Sigmoid colon (tissue), 7 donors: Measurements from ENCODE around the gene PLK3. TPM values are rescaled to one million over a fixed set of nuclear protein-coding genes. Genes with fewer than 3 reads are reported as not detected.
"Not testable (repeated sequence)": the region's sequence is repeated elsewhere in the genome, so short reads cannot be mapped to it uniquely, and the experiment has no call there.

Experiments
- DNase-seq: peaks from one replicate; pipeline ENCODE4 v3.0.0-alpha.2; 2019
- H3K27ac ChIP-seq, 4 donors: fragments of 200-600 bp; sonication (generic); one replicate each; pipeline ENCODE4 v1.5.1; 2016 to 2019; ENCODE audit warnings: mild to moderate bottlenecking in 1 of 4
- H3K27me3 ChIP-seq, 3 donors: fragments of 200-600 bp; sonication (generic); one replicate each; pipeline ENCODE4 v1.5.1; 2019; ENCODE audit warnings: mild to moderate bottlenecking in 1 of 3
- H3K36me3 ChIP-seq, 4 donors: fragments of 200-600 bp; sonication (generic); one replicate each; pipeline ENCODE4 v1.5.1; 2016 to 2019
- H3K4me1 ChIP-seq, 4 donors: fragments of 200-600 bp; sonication (generic); one replicate each; pipeline ENCODE4 v1.5.1; 2017 to 2019
- H3K4me3 ChIP-seq, 4 donors: fragments of 200-600 bp; sonication (generic); one replicate each; pipeline ENCODE4 v1.5.1; 2017 to 2019; ENCODE audit warnings: mild to moderate bottlenecking in 2 of 4, moderate library complexity in 1 of 4
- H3K9me3 ChIP-seq, 4 donors: fragments of 200-600 bp in 3 of 4; sonication (generic) in 3 of 4; one replicate each; pipeline versions ENCODE4 v1.5.1 to v1.6.1; 2013 to 2019
- EP300 ChIP-seq, 4 donors: sonication (generic); formaldehyde crosslinking; IDR thresholded peaks; one replicate each; pipeline ENCODE4 v1.6.1; 2017; ENCODE audit warnings: antibody characterized with exemption in 4 of 4
- POLR2A ChIP-seq, 2 donors: fragments of 450-650 bp; IDR thresholded peaks; one replicate each; pipeline ENCODE4 v1.6.1; 2016; ENCODE audit warnings: antibody characterized with exemption in 2 of 2, mild to moderate bottlenecking in 2 of 2, moderate library complexity in 2 of 2
- POLR2AphosphoS5 ChIP-seq, 4 donors: sonication (generic); formaldehyde crosslinking; IDR thresholded peaks; one replicate each; pipeline ENCODE4 v1.6.1; 2017; ENCODE audit warnings: antibody characterized with exemption in 4 of 4
- WGBS, 2 donors: extraction: QIAGEN DNeasy Blood & Tissue Kit; methylation state at CpG; one replicate each; pipeline ENCODE4 v1.1.7; 2013; 5-methylcytosine and 5-hydroxymethylcytosine counted together
- intact Hi-C: fragments of 100-400 bp; cut with DNase I; formaldehyde crosslinking; loops from one replicate; pipeline ENCODE4 v1.15.1; 2023
- polyA plus RNA-seq, 3 donors: library from polyadenylated mRNA; stranded (reverse); fragments of 200-250 nt; gene quantifications; one replicate each; pipeline ENCODE4 v1.2.3, GENCODE V29; 2013
- total RNA-seq, 4 donors: library from RNA; depleted of rRNA; stranded (reverse); fragments of >200 nt; gene quantifications; one replicate each; pipeline ENCODE4 v1.1.0, GENCODE V29; 2016
- TF ChIP-seq, protein P1 (sequence below), 4 experiments: fragments of 450-650 bp in 3 of 4; fragments of 200-600 bp in 1 of 4; IDR thresholded peaks; one replicate each; pipeline ENCODE4 v1.5.1; 2016 to 2019; ENCODE audit warnings: antibody characterized with exemption in 4 of 4, mild to moderate bottlenecking in 3 of 4, moderate library complexity in 2 of 4
- donor health status: healthy with polysubstance abuse.
- donor health status: Bipolar disorder and iron deficiency.
- donor health status: healthy.

PLK3 gene
- total and polyA plus RNA-seq, 7 donors, result 7.2 to 28.1 (median 10.2) TPM

DNA sequence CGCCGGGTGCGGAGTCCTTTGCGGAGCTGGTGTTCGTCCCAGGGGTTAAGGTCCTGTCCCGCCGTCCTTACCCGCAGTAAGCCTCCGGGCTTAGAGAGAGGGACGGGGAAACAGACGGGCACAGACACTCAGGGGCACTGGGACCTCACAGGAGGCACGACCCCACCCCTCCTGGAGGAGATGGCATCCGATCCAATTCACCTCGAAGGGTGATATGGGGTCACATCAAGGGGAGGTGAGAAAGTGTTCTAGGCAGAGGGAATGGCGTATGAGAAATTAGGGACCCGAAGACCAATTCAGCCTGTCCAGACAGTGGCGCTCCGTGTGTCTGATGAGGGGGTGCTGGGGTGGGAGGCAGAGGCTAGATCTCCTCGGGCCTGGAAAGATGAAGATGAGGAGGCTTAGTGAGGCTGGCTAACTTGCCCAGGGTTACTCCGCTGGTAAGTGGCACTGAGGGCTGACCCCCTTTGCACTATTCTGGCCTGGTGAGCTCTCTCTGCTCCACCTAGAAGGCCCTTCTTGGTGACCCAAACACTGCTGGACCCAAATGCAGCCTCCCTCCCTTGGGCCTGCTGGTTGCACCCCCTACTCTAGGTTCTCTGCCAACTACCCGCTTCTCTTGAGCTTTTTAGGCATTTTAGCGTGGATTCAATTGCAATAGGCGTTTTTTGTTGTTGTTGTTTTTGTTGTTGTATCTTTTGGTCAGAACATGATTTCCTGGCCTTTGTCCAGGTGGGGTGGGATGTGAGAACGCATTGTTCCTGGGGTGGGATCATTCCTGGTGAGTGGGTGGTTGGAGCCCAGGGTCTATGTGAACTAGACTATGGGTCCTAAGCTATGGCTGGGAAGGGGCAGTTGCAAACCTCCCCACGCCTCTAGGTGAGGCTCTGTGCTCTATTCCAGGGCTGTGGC is 20.4 kb downstream of the PLK3 start:
- Histone ChIP-seq H3K36me3 (no peaks in the 10 kb centered on the region), H3K4me1 (peaks cover 0 to 25% (median 19%) of the 10 kb centered on the region in 4 donors), H3K27me3 (no peaks in the 10 kb centered on the region), H3K9me3 (no peaks in the 10 kb centered on the region), H3K27ac (peak overlapping the region; percentile 87 to 91 (median 90)), H3K4me3 (peak overlapping the region; percentile 51 to 65 (median 59))
- intact Hi-C loops, result loop anchor here (5.0 kb wide), 1 partner anchor 33 kb away; the partner anchor contains the start of gene BEST4
- TF ChIP-seq, protein P1, sequence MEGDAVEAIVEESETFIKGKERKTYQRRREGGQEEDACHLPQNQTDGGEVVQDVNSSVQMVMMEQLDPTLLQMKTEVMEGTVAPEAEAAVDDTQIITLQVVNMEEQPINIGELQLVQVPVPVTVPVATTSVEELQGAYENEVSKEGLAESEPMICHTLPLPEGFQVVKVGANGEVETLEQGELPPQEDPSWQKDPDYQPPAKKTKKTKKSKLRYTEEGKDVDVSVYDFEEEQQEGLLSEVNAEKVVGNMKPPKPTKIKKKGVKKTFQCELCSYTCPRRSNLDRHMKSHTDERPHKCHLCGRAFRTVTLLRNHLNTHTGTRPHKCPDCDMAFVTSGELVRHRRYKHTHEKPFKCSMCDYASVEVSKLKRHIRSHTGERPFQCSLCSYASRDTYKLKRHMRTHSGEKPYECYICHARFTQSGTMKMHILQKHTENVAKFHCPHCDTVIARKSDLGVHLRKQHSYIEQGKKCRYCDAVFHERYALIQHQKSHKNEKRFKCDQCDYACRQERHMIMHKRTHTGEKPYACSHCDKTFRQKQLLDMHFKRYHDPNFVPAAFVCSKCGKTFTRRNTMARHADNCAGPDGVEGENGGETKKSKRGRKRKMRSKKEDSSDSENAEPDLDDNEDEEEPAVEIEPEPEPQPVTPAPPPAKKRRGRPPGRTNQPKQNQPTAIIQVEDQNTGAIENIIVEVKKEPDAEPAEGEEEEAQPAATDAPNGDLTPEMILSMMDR (IDR thresholded peaks at IDR 0.05), result no peak
- TF ChIP-seq POLR2AphosphoS5 (IDR thresholded peaks at IDR 0.05), result no peak
- TF ChIP-seq EP300 (IDR thresholded peaks at IDR 0.05), result no peak
- TF ChIP-seq POLR2A (IDR thresholded peaks at IDR 0.05), result no peak
- WGBS, 2 donors, result 21 to 26% methylated on average over 25 of the region's 25 CpGs
- DNase-seq, result peak; percentile 66

GRCh38 chr1:44821240-44821715 is 21.1 kb downstream of the PLK3 start:
- no peaks in the 10 kb centered on the region for H3K27me3 ChIP-seq
- H3K36me3 ChIP-seq, result no peaks in the 10 kb centered on the region
- 85 to 92% methylated on average over 9 of the region's 9 CpGs for WGBS, 2 donors
- H3K4me3 ChIP-seq, result no peak overlapping the region
- TF ChIP-seq POLR2AphosphoS5 (IDR thresholded peaks at IDR 0.05) (no peak), POLR2A (IDR thresholded peaks at IDR 0.05) (no peak), EP300 (IDR thresholded peaks at IDR 0.05) (no peak)
- TF ChIP-seq, protein P1 (IDR thresholded peaks at IDR 0.05), result no peak
- no peaks in the 10 kb centered on the region for H3K9me3 ChIP-seq
- H3K4me1 ChIP-seq, result peaks cover 0 to 25% (median 19%) of the 10 kb centered on the region in 4 donors
- peak overlapping the region; percentile 87 to 91 (median 90) for H3K27ac ChIP-seq
- intact Hi-C loops, result loop anchor here (5.0 kb wide), 1 partner anchor 34 kb away; the partner anchor contains the start of gene BEST4
- DNase-seq, result no peak

- WGBS, 2 donors, result 88 to 93% methylated on average over 6 of the region's 6 CpGs
- no peaks in the 10 kb centered on the region for H3K27me3 ChIP-seq
- H3K36me3 ChIP-seq, result peaks cover 0 to 3% (median 0%) of the 10 kb centered on the region in 4 donors
- no peak overlapping the region for H3K4me3 ChIP-seq
- TF ChIP-seq POLR2AphosphoS5 (IDR thresholded peaks at IDR 0.05) (no peak), EP300 (IDR thresholded peaks at IDR 0.05) (no peak), POLR2A (IDR thresholded peaks at IDR 0.05) (no peak)
- TF ChIP-seq, protein P1 (IDR thresholded peaks at IDR 0.05), result no peak
- H3K27ac ChIP-seq, result no peak overlapping the region
- H3K9me3 ChIP-seq, result no peaks in the 10 kb centered on the region
- H3K4me1 ChIP-seq, result peaks cover 0 to 25% (median 19%) of the 10 kb centered on the region in 4 donors
- DNase-seq, result no peak
- intact Hi-C loops, result loop anchor here (5.0 kb wide), 1 partner anchor 35 kb away; the partner anchor contains the start of gene BEST4
Measured at GRCh38 chr1:44822131-44822701, 22.0 kb downstream of the PLK3 start.

DNA sequence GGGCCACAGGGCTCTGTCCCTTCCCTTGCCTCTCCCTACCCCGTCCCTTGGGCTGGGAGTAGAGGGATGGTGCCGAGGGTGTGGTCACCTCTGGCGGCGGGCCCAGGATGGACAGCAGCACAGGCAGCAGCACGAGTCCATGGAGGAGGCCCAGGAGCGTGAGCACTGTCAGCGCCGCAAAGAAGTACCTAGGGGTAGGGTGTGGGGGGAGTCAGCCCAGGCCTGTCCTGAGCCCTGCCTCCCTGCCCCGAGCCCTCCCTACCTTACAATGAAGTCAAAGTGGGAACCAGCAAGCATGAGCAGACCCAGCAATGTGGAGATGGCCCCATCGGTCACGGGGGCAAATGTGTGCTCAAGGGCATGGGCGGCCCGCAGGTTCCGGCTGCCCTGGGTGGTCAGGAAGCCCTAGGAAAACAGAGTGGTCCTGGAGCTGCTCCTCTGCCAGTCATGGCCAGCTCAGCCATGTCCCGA is 22.8 kb downstream of the PLK3 start:
- no peak overlapping the region for H3K4me3 ChIP-seq
- intact Hi-C loops, result loop anchor here (5.0 kb wide), 1 partner anchor 36 kb away; the partner anchor contains the start of gene BEST4
- peaks cover 0 to 3% (median 0%) of the 10 kb centered on the region in 4 donors for H3K36me3 ChIP-seq
- H3K27me3 ChIP-seq, result no peaks in the 10 kb centered on the region
- 74 to 83% methylated on average over 15 of the region's 15 CpGs for WGBS, 2 donors
- H3K9me3 ChIP-seq, result no peaks in the 10 kb centered on the region
- H3K4me1 ChIP-seq, result peaks cover 0 to 25% (median 19%) of the 10 kb centered on the region in 4 donors
- H3K27ac ChIP-seq, result no peak overlapping the region
- no peak for TF ChIP-seq POLR2A (IDR thresholded peaks at IDR 0.05)
- TF ChIP-seq EP300 (IDR thresholded peaks at IDR 0.05), result no peak
- TF ChIP-seq POLR2AphosphoS5 (IDR thresholded peaks at IDR 0.05), result no peak
- TF ChIP-seq, protein P1 (IDR thresholded peaks at IDR 0.05), result no peak
- peak; percentile 67 for DNase-seq

DNA sequence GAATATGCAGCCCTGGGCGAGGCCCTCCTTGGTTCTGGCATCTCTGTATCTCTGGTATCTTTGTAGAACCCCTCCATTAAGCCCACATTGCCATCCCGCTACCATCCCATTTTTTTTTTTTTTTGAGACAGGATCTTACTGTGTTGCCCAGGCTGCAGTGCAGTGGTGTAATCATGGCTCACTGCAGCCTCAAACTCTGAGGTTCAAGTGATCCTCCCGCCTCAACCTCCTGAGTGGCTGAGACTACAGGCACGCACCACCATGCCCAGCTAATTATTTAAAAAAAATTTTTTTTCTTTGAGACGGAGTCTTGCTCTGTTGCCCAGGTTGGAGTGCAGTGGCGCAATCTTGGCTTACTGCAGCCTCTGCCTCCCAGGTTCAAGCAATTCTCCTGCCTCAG is 24.2 kb downstream of the PLK3 start:
- intact Hi-C loops, result loop anchor here (5.0 kb wide), 1 partner anchor 37 kb away; the partner anchor contains the start of gene BEST4
- not testable (repeated sequence) for H3K27ac ChIP-seq, H3K27me3 ChIP-seq, DNase-seq, H3K9me3 ChIP-seq, H3K4me3 ChIP-seq, H3K36me3 ChIP-seq
- WGBS, 2 donors, result 95 to 96% methylated on average over 6 of the region's 6 CpGs
- peaks cover 0 to 12% (median 12%) of the 10 kb centered on the region in 4 donors for H3K4me1 ChIP-seq
